SK-N-SH treated with all-trans-retinoic acid at 6 μM for 48 hours (cell line): ENCODE data around the gene DRC7.

Source experiments
- CREB5 ChIP-seq: fragments of 250-450 bp; sonication (Bioruptor Pico); IDR thresholded peaks from 2 replicates; pipeline ENCODE4 v1.5.1; 2020; ENCODE audit warnings: low read depth, mild to moderate bottlenecking, moderate library complexity
- CSDC2 ChIP-seq: fragments of 250-450 bp; sonication (Bioruptor Pico); IDR thresholded peaks from 2 replicates; pipeline ENCODE4 v1.5.0; 2020; ENCODE audit warnings: mild to moderate bottlenecking, moderate library complexity
- CSRNP3 ChIP-seq: fragments of 250-450 bp; sonication (Bioruptor Pico); IDR thresholded peaks from 2 replicates; pipeline ENCODE4 v1.5.1; 2021; ENCODE audit warnings: mild to moderate bottlenecking, moderate library complexity
- OSR1 ChIP-seq: fragments of 250-450 bp; sonication (Bioruptor Pico); IDR thresholded peaks from 2 replicates; pipeline ENCODE4 v1.8.0; 2022; ENCODE audit warnings: moderate library complexity, mild to moderate bottlenecking, inconsistent platforms
- PPARA ChIP-seq: fragments of 250-450 bp; sonication (Bioruptor Pico); IDR thresholded peaks from 2 replicates; pipeline ENCODE4 v1.5.0; 2020; ENCODE audit warnings: mild to moderate bottlenecking, borderline replicate concordance
- RARB ChIP-seq: fragments of 250-450 bp; sonication (Bioruptor Pico); IDR thresholded peaks from 2 replicates; pipeline ENCODE4 v1.8.0; 2021; ENCODE audit warnings: mild to moderate bottlenecking, moderate library complexity
- TCF4 ChIP-seq: fragments of 250-450 bp; sonication (Bioruptor Pico); IDR thresholded peaks from 2 replicates; pipeline ENCODE4 v1.8.0; 2021; ENCODE audit warnings: mild to moderate bottlenecking, moderate library complexity, borderline replicate concordance
- ZFP3 ChIP-seq: fragments of 250-450 bp; sonication (Bioruptor Pico); IDR thresholded peaks from 2 replicates; pipeline ENCODE4 v1.5.0; 2020; ENCODE audit warnings: mild to moderate bottlenecking, moderate library complexity
- ZNF8 ChIP-seq: fragments of 450-650 bp; formaldehyde crosslinking; IDR thresholded peaks from 2 replicates; pipeline ENCODE4 v1.5.0; 2020; ENCODE audit warnings: mild to moderate bottlenecking, moderate library complexity
- TF ChIP-seq, protein P1 (sequence below): fragments of 250-450 bp; sonication (Bioruptor Pico); IDR thresholded peaks from 2 replicates; pipeline ENCODE4 v1.8.0; 2020; ENCODE audit warnings: mild to moderate bottlenecking, moderate library complexity, borderline replicate concordance

DNA sequence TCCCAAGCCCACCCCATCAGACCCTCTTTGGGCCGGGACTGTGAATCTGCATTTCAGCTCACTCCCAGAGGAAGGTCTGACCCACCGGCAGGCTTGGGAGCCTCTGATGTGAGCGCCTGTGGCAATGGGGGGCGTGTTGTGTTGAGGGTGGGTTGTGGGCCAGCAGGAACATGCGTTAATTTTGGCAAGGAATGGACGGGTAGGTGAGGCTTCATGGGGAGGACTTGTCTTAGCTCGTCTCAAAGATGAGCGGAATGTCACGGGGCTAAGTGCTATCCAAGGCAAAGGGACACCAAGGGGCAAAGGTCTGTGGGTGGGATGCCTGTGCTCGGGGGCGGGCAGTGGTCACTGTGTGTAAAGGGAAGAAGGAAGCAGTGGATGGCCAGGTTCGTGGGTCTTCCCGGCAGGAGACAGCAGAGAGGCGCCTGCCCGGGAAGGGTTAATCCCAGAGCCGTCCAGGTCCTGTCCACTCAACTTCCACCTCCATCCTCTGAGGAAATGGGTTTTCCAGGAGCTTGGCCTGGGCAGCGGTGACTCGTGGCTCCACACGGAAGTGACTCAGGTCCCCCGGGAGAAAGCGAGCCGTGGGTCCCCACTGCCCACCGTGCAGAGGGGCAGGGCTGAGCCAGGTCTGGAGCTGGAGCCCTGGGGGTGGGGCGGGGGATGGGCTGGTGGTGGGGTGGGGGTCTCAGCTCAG is 48.8 kb upstream of the DRC7 start:
- TF ChIP-seq ZFP3 (CRISPR knock-in tag) (no peak), PPARA (CRISPR knock-in tag) (no peak), ZNF8 (CRISPR knock-in tag) (no peak), CREB5 (CRISPR knock-in tag) (no peak), CSRNP3 (CRISPR knock-in tag) (no peak), RARB (CRISPR knock-in tag) (no peak), OSR1 (no peak), CSDC2 (CRISPR knock-in tag) (no peak), TCF4 (no peak)
- TF ChIP-seq, protein P1, sequence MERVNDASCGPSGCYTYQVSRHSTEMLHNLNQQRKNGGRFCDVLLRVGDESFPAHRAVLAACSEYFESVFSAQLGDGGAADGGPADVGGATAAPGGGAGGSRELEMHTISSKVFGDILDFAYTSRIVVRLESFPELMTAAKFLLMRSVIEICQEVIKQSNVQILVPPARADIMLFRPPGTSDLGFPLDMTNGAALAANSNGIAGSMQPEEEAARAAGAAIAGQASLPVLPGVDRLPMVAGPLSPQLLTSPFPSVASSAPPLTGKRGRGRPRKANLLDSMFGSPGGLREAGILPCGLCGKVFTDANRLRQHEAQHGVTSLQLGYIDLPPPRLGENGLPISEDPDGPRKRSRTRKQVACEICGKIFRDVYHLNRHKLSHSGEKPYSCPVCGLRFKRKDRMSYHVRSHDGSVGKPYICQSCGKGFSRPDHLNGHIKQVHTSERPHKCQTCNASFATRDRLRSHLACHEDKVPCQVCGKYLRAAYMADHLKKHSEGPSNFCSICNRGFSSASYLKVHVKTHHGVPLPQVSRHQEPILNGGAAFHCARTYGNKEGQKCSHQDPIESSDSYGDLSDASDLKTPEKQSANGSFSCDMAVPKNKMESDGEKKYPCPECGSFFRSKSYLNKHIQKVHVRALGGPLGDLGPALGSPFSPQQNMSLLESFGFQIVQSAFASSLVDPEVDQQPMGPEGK (CRISPR knock-in tag), result no peak
